HPDE6-E6E7 (cell line): ENCODE measurements around the gene MCF2L2.
"Not testable (repeated sequence)": the region's sequence is repeated elsewhere in the genome, so short reads cannot be mapped to it uniquely, and the experiment has no call there.

Source experiments
- DNase-seq: peaks from one replicate; pipeline ENCODE4 v3.0.0; 2011; ENCODE audit warnings: missing footprints; ENCODE audit errors: extremely low spot score

Gene MCF2L2

DNA sequence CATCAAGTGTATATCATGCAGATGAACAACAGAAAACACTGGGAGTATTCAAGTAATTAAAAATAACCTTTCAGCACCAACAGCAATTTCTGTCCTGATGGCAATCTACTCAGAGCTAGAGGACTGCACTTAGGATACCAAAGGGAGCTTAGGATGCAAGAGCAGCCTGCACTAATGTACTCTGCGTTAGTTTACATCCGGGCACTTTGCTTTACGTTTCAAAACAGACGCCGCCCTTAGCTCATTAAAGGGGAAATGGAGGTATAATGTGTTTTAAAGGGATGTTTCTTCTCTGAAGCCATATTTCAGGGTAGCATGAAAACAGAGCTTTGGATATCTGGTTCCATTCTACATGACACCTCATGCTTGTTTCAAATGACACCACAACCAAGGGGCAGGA is 189.4 kb downstream of the MCF2L2 start:
- no peak for DNase-seq

DNA sequence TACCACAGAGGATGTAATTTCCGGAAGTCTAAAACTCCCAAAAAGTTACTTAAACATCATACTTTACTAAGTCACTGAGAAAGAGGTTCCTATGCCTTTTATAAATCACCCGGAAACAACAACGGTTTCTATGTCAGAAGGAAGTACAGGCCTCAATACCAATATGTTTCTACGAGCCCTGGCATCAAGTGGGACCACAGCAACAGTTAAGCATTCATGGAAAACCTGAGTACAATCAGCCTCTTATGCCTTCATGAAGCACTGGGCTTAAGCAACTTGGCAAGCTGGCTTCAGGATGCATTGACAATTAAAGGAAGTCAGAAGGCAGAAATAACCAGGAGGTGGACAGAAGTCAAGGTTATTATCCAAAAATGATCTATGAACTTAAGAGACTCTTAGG is 194.5 kb downstream of the MCF2L2 start:
- no peak for DNase-seq

DNA sequence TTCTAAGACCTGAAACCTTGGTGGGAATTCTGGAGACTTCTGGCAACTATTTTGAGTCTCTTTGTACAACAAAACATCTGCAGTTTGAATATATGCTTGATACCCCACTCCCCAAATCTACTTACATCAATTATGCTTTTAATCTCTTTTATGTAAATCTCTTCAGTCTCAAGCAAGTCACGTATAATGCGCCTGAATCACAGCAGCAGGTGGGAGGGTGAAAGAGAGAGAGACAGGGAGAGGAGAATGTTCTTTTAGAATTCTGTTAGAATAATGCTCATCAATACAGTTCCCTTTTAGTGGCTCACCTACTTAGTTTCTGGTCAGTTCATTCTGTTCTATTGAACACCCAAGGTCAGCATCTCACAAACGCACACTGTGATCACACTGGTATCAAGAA is 197.6 kb downstream of the MCF2L2 start:
- no peak for DNase-seq

DNA sequence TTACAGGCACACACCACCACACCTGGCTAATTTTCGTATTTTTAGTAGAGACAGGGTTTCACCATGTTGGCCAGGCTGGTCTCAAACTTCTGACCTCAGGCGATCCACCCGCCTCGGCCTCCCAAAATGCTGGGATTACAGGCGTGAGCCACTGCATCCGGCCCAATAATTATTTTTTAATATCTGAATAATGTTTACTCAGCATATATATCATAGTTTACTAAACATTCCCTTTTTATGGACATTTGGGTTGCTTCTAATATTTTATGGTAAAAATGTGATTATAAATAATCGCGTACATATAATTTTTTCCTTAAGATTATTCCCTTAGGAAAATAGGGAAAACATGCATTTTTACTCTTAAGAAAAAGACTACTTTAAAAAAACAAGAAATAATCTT is 198.2 kb downstream of the MCF2L2 start:
- not testable (repeated sequence) for DNase-seq

DNA sequence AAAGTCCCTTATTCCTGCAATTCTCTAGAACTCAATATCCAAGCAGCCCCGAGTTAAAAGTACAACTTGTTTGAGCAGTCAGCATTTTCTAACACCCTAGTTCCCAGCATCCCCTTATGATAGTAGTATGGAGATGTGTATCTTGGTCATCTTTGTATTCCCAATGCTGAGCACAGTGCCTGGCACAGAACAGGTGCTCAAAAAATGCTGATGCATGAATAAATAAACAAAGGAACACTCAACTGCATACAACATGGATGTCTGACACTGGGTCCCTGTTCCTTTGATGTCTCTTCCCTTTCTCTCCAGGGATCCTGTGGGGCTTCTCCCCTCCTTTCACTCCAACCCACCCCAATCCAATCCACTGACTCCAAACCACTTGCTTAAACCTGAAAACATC is 199.2 kb downstream of the MCF2L2 start:
- no peak for DNase-seq

DNA sequence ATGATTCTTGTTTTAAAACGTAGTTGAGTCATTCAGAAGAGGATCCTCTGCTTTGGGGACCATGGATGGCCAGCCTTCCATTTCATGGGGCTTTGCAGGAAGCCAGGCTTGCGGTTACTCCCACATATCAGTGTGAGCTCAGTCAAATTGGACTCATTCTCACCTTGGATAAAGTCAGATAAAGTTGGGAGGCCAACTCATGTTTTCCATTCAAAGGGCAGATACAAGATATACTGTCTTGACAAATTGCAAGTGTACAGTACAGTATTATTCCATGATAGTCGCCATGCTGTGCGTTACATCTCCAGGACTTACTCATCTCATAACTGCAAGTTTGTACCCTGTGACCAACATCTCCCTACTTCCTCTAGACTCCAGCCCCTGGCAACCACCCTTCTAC is 200.8 kb downstream of the MCF2L2 start:
- no peak for DNase-seq

DNA sequence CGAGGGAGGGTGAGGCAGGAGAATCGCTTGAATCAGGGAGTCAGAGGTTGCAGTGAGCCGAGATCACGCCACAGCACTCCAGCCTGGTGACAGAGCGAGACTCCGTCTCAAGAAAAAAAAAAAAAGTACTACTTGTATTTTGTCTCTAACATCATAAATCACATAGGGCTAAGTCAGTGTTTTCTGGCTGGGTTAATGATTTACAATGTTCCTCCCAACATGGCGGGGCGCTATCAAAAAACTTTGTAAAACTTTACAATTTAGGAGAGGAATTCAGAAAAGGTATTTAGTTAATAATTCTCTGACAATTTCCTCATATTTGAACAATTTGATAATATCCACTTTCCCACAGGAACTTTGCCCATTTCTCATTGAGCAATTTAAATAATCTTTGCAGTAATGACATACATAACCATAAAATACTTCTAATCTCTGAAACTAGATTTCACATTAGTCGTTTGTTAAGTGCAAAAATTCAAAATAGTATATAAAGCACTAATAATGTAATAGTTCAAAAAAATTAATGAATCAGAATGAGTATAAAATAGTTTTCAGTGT is 202.0 kb downstream of the MCF2L2 start:
- no peak for DNase-seq

DNA sequence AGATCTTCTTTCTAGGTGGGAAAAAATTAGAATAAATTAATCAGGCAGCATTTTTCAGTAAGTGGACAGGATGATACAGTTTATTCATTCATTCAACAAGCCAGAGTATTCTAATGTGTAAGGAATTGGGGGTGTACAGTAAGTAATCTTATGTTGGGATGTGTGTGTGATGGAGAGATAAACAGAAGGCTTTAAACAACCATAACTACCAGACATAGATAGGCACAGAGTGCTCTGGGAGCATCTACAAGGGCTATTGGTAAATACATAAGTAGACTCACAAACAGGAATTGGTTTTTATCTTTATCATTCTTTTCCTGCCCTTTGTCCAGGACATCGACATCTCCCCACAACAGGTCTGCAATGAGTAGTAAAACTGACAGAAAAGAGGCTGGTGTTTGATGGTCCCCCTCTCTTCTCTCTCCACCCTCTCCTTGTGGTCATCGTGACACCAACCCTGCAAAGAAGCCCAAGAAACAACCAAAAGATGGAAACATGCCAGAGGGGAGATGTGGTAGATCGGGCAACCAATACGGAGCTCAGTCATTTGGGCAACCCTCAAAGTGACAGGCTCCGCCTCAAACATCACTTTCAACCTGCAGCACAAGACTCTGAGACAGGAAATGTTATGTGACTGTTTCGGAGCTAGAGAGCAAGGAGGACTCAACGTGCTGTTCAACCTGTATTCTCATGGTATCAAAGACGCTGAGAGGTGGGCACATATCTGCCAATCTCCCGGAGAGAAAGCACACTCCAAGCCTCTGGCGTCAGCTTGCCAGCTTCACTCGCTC is 204.0 kb downstream of the MCF2L2 start:
- DNase-seq, result no peak

DNA sequence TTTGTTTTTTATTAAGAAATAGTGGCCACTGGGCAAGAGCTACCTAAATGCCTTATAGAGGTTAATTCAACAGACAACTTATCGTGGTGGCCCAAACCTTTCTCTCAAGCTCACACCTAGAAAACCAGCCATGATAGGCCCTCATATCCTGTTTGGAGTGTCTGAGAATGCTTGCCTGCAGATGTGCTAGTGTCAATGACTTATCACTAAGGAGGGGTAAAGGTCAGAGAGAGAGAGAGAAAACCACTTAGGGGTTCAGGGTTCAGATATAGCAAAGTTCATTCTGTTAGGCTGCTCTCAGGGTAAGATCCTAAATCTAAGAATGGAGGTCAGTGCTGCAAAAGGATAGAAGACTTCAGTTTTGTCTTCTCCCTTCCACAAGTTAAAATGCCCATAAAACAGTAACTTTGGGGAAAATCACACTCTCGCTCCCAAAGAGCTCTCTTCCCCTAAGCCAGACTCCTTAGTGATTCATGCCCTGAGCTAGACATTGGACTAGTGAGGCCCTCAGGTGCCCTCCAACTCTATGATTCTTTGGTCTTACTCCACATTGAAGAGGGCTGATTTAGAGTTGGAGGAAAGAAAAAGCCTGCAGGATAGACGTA is 205.7 kb downstream of the MCF2L2 start:
- DNase-seq, result no peak

DNA sequence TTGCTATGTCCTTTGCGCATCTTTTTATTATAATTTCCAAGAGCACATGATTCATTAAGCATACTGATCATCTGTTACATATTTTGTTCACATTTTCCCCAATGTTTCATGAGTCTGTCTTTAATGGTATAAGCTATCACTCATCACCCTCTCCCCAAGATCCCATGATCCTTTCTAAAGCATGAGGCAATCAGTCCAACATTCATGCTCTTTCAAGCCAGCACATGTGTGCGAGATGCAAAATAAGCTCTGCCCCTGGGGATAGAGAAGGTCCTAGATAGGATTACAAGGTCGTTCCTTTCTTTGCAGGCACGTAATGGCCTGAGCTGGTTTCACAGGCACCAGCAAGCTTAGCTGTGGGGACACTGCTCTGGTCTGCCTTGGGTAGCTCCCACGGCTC is 207.6 kb downstream of the MCF2L2 start:
- DNase-seq, result peak; percentile 47

DNA sequence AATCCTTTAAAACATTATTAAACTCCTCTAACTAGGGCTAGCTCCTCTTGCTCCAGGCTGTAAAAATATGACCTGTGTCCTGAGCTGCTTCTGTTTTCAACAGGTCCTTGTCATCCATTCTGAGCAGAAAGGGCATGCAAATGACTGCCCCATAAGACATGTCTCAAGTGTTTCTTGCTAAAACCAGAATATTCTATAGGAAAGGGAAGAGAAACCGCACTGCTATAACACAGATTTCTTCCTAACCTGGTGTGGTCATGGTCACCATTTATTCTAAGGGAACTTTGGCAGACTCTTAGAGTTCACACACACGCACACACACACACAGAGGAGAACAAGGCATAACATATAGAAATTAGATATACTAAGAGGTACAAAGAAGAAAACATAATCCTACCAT is 209.6 kb downstream of the MCF2L2 start:
- no peak for DNase-seq

DNA sequence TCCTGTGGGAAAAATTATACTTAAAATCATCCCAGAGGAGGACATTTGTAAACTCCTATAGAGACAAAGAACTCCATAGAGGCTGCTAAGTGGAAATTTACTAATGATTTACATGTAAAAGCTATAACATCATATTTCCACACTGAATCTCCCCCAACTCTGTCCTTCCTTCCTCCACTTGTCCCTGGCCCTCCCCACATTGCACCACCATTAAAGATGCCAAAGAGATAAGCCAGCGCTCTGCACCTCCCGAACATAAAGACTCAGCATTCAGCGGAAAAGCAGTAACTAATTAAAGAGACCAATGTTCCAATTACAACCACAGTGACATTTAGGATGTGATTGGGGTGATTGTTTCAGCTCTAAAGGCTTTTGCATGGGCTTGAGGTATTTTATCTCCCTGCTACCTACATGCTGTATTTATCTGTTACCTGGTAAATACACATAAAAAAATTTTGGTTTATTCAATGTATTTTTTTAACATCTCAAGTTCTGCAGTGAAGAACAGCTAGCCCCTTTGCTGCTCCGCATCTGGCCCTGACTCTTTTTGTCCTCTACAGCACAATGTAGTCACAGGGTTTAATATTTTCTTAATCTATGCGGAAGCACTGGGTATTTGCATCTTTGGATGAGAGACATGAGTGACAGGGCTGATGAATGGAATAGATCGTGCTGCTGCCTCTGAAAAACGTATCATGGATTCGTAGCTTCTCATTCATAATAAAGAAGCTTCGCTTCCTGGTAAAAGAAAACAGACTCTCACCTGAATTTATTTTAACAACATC is 210.7 kb downstream of the MCF2L2 start:
- DNase-seq, result no peak

DNA sequence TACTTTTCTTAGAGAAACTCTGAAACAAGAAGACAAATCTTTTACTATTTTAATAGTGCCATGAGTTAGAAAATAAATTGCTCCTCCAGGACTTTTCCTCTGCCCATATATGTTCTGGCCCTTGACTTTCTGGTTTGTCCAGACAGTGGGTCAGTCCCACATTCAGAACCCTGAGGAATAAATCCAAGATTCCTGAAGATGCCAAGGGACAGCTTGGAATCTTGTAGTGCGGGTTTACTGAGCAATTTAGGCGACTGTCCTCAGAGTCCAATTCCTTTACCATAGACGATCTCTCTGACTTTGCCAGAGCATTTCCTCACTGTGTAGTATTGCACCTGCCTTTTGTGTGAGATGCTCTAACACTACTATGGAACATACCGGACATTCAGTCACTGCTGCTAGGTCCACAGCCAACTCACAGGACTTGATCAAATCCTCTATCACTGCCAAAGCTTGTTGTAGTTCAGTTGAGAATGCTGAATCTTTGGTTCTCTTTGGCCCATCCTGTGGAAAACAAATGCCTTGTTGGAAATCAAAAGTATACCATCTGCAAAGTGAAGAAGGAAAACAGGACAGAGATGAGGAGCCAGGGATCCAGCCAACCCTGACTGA is 212.7 kb downstream of the MCF2L2 start:
- no peak for DNase-seq

DNA sequence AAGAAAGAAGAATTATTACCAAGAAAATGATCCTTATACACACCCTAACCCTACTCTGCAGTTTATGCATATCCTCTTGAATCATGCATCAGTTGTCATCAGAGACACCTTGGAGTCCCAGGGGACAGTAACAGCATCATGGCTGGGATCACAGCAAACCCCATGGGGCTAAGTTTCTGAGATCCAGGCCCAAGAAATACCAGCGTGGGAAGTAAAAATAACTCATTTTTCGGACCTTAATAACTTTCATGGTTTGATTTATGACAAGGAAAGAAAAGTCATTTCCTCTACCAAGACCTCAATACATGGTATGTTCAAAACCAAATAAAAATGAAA is 214.2 kb downstream of the MCF2L2 start:
- no peak for DNase-seq

DNA sequence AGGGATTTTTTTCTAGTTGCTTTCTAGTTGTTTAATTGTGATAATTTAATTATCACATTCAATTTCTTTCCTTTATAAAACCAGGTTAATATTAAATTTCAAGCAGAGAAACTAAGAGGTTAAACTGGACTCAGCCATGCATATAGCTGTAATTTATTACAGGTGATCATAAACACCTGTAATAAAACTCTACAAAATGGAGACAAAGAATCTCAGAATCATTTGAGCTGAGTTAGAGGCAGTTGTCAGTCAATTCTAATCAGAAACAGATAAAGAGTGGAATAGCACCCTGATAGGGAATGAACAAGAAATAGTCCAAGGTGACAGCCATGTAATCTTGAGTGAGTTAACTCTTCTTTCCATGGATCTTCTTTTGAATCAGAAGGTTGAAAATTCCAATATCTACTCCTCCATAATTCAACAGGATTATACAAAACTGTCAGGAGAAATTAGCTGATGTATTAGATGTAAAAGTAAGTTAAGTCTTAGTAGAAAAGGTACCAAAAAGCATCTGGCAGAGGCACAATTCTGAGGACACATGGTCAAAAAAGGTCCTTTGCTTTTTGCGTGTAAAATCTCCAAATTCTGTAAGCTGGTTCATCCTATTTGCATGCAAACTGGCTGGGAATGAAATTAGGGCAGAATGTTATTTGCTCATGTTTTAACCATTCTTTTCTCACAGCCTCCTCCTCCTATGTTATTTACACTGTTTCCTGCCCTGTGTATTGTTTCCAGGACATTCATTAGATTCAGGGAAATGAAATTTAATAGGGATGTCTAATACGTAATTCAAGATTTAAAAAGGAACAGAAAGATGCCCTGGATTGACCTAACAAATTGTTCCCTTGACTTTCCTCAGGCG is 214.8 kb downstream of the MCF2L2 start:
- no peak for DNase-seq

DNA sequence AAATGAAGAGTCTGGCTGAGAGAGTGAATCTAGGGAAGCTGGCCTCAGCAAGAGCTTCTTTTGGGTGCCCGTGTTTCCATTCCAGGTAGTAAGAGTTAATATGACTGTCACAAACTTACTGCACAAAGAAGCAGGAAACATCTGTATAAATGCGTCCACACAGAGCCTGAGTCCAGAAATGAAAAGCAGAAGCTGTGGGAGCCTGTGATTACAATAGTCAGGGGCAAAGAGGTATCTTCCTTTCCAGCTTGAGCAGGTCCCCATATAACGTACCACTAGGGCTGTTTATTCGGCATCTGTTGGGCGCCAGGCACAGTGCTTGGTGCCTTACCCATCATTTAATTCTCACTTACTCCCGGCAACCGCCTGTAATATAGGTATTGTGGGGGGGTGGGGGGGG is 215.9 kb downstream of the MCF2L2 start:
- DNase-seq, result no peak

DNA sequence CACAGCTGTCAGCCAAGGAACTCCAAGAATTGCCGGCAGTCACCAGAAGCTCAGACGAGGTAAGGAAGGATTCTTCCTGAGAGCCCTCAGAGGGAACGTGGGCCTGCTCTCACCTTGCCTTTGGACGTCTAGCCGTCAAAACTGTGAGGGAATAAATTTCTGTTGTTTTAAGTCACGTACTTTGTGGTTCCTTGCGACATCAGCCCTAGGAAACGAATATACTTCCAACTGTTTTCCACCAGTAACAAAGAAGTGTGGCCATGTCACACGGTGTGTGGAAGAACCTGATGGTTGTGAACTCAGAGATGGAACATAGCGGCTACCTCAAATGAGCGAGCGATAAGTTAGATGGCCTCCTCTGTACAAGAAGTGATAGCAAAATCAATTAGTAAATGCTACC is 216.3 kb downstream of the MCF2L2 start:
- DNase-seq, result no peak

DNA sequence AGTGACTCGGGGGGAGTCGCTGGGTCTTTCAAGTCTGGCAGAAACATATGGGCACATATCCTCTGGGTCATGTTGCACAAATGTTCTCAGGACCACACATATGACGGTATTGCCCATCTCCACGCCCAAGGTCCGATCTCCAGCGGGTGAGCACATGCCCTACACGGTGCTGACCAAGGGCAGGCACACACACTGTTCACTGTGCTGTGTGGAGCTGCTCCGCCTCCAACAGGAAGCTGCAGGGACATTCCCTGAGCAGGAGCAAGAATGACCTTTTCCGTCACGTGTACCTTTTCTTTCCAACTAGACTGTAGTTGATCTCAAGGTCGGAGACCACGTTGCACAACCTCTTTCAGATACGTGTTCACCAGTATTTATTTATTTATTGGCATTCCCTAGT is 217.1 kb downstream of the MCF2L2 start:
- no peak for DNase-seq

DNA sequence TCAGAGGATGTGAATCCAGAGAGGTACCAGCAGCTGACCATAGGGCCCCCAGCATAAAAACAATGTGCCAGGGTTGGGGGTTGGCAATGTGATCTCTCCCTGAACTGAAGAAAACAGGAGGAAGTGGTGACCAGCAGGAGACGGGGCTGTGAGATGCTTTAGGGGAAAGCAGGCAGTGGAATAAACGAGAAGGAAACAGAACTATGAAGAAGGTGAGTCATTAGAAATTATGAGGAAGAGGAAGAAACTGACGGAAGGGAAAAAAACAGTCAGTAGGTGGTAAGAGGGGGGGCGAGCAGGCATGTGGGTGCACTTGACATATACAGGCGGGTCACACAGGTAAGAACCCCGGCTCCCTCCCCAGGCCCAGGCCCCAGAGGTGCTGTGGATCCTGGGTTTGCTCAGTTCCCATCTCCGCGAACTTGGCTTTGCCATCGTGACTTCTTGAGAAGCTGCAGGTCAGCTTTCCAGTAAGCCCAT is 217.5 kb downstream of the MCF2L2 start:
- DNase-seq, result no peak

DNA sequence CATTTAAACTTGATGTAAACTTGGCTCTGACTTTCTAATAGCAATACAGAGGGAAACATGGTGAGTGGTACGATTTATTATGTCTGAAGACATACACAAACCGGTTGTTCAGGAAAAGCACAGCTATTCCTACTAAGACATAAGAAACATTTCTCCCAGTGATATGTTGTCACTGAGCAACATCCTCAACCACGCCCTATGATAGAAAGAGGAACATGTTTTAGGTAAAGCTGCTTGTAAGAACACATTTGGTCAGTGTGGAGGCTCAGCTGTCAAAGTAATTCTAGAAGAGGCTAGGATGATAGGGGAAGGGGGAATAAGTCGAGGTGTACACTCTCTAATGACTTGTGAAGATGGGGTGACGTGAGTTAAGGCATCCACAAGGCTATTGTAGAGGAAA is 218.1 kb downstream of the MCF2L2 start:
- no peak for DNase-seq

DNA sequence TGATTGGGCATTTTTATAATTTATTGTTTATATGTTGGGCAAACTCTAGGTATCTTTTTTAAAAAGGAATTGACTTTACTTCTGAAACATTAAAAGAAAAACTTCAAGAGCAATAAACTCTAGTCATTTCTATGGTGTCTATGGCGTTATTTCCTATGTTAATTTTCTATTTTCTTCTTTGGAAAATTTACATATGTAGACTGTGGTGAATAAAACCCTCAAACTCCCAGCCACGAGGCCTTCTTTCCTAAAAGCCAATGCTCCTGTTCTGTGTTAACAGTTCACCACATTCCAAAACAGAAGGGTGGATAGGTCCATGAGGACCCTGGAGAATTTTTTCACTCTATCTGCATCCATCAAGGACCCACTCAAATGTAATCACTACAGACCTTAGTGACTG is 219.6 kb downstream of the MCF2L2 start:
- DNase-seq, result no peak
